Esophagus squamous epithelium (tissue), 5 donors: Measurements from ENCODE around the gene CDC42EP1. TPM values are rescaled to one million over a fixed set of nuclear protein-coding genes. Genes with fewer than 3 reads are reported as not detected.

Experiments
- DNase-seq: peaks from one replicate; lab custom pipeline; 2025; lab: John Stamatoyannopoulos, UW
- H3K27ac ChIP-seq, 4 donors: fragments of 200-600 bp; sonication (generic); one replicate each; pipeline ENCODE4 v1.5.1; 2016 to 2019; ENCODE audit warnings: mild to moderate bottlenecking in 1 of 4
- H3K27me3 ChIP-seq, 4 donors: fragments of 200-600 bp; sonication (generic); 1 replicate in 3 of 4; 2 replicates in 1 of 4; pipeline versions ENCODE4 v1.5.1 to v1.6.0; 2017 to 2021; ENCODE audit warnings: antibody characterized with exemption in 1 of 4
- H3K36me3 ChIP-seq, 3 donors: fragments of 200-600 bp; sonication (generic); one replicate each; pipeline ENCODE4 v1.5.1; 2016 to 2019
- H3K4me1 ChIP-seq, 3 donors: fragments of 200-600 bp; sonication (generic); one replicate each; pipeline ENCODE4 v1.5.1; 2017 to 2019
- H3K4me3 ChIP-seq, 4 donors: fragments of 200-600 bp; sonication (generic); 1 replicate in 3 of 4; 2 replicates in 1 of 4; pipeline ENCODE4 v1.5.1; 2016 to 2019; ENCODE audit warnings: mild to moderate bottlenecking in 2 of 4, moderate library complexity in 1 of 4
- H3K9me3 ChIP-seq, 3 donors: fragments of 200-600 bp; sonication (generic); one replicate each; pipeline ENCODE4 v1.5.1; 2016 to 2019
- CTCF ChIP-seq, 6 experiments: fragments of 450-650 bp in 4 of 6; fragments of 200-600 bp in 2 of 6; sonication (generic) in 2 of 6; IDR thresholded peaks; one replicate each; pipeline ENCODE4 v1.5.1; 2016 to 2019; ENCODE audit warnings: antibody characterized with exemption in 6 of 6, mild to moderate bottlenecking in 4 of 6, moderate library complexity in 4 of 6
- POLR2A ChIP-seq, 4 donors: fragments of 450-650 bp; IDR thresholded peaks; one replicate each; pipeline ENCODE4 v1.6.1; 2017; ENCODE audit warnings: antibody characterized with exemption in 4 of 4, mild to moderate bottlenecking in 4 of 4, moderate library complexity in 3 of 4
- WGBS, 2 donors: methylation state at CpG; one replicate each; pipeline ENCODE4 v1.1.5; 2018; 5-methylcytosine and 5-hydroxymethylcytosine counted together
- intact Hi-C: fragments of 100-400 bp; cut with DNase I; formaldehyde crosslinking; loops from one replicate; pipeline ENCODE4 v1.15.0; 2022
- total RNA-seq, 4 donors: library from RNA; depleted of rRNA; stranded (reverse); fragments of >200 nt; gene quantifications; one replicate each; pipeline ENCODE4 v1.1.0, GENCODE V29; 2016
- donor health status: DM: yes; HTN: yes; CAD: no.

The CDC42EP1 gene
- total RNA-seq, 4 donors from 2014 or later = 40.6 to 89.4 (median 53.8) TPM

DNA sequence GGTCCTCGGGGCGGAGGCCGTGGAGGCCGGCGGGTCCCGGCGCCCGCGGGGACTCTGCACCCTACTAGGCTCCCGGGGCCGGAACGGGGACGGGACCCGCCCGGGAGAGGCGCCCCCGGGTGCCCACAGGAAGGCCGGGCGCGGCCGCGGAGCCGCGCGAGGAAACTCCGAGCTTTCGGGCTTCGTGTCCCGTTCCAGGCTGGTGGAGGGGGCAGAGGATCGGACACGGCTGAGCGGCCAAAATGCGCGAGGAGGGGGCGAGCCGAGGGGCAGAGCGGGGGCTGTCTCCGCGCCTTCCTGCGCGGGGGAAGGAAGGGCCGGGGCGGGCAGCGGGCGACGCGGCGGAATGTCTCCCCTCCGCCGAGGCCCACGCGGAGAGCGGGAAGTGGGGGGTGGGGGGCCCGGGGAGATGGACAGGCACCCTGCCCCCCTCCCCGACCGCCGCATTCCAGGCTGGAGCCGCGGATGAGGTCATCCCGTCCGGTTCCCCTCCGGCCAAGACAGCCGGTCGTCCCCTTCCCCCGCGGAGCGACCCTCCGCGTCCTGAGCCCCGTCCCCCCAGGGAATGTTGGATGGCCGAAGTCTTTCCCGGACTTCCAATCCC is 430 bp downstream of the CDC42EP1 start:
- peaks cover 58 to 76% (median 64%) of the 10 kb centered on the region in 3 donors for H3K4me1 ChIP-seq
- intact Hi-C loops = loop anchor here (5.0 kb wide), 1 partner anchor 47 kb away; the partner anchor contains the start of gene GGA1
- H3K36me3 ChIP-seq = peaks cover 0 to 3% (median under 1%) of the 10 kb centered on the region in 3 donors
- no peak for DNase-seq
- H3K27me3 ChIP-seq = peaks cover 0 to 12% (median 0%) of the 10 kb centered on the region in 4 donors
- H3K9me3 ChIP-seq = no peaks in the 10 kb centered on the region
- TF ChIP-seq CTCF (IDR thresholded peaks at IDR 0.05) (no peak), POLR2A (IDR thresholded peaks at IDR 0.05) (no peak)
- H3K4me3 ChIP-seq = peak overlapping the region; percentile 78 to 92 (median 91)
- peak overlapping the region; percentile 98 to 99 (median 99) for H3K27ac ChIP-seq
- WGBS, 2 donors = no CpG with 5 or more reads among the region's 72 CpGs

GRCh38 chr22:37561212-37562048 is 1.1 kb downstream of the CDC42EP1 start:
- peak overlapping the region; percentile 78 to 92 (median 91) for H3K4me3 ChIP-seq
- no peaks in the 10 kb centered on the region for H3K9me3 ChIP-seq
- peak overlapping the region; percentile 98 to 99 (median 99) for H3K27ac ChIP-seq
- intact Hi-C loops = loop anchor here (5.0 kb wide), 1 partner anchor 46 kb away; the partner anchor contains the start of gene GGA1
- peak; percentile 35 for DNase-seq
- H3K27me3 ChIP-seq = peaks cover 0 to 12% (median 0%) of the 10 kb centered on the region in 4 donors
- peaks cover 65 to 82% (median 70%) of the 10 kb centered on the region in 3 donors for H3K4me1 ChIP-seq
- TF ChIP-seq POLR2A (IDR thresholded peaks at IDR 0.05) (peak in 1 of 4 donors; percentile 67), CTCF (IDR thresholded peaks at IDR 0.05) (peak; percentile 51 to 93 (median 82))
- peaks cover 5 to 10% (median 8%) of the 10 kb centered on the region in 3 donors for H3K36me3 ChIP-seq
- 0% methylated on average over 5 to 11 of the region's 56 CpGs for WGBS, 2 donors

DNA sequence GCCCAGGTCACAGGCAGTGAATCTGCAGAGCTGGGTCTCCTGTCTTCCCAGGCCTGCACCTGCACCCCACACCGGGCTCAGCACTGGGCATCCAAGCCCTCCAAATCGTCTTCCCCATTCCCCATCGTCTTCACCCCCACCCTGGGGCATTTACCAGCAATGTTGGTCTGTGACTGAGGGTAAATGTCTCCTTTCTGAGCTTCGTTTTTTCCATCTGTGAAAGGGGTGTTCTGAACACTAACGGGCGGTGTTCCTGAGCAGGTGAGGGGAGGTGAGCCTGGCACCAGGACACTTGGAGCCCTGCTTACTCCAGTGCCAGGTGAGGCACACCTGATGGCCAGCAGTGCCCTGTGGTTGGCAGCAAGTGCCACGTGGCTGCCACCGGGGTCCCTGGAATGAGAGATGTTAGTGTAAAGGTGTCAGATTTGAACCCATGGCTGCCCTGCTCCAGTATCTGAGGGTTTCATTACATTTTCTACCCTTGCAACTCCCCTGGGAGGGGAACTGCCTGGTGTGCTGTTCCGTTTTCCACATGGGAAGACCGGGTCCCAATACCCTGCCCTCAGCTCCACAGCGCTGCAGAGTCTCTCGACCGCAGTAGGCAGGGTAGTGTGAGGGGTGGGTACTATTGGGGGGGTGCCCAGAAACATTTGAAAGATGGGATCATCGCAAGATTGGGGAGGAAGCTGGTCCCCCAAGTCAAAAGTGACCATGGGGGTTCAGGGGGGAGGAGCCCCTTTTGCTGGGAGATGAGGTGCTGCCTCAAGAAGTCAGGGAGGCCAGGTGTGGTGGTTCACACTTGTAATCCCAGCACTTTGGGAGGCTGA is 2.0 kb downstream of the CDC42EP1 start:
- Histone ChIP-seq H3K4me3 (peak overlapping the region; percentile 78 to 92 (median 91)), H3K27ac (peak overlapping the region; percentile 98 to 99 (median 99)), H3K36me3 (peaks cover 11 to 18% (median 12%) of the 10 kb centered on the region in 3 donors), H3K27me3 (peaks cover 0 to 12% (median 0%) of the 10 kb centered on the region in 4 donors), H3K9me3 (no peaks in the 10 kb centered on the region), H3K4me1 (peaks cover 66 to 82% (median 70%) of the 10 kb centered on the region in 3 donors)
- intact Hi-C loops = loop anchor here (5.0 kb wide), 1 partner anchor 45 kb away; the partner anchor contains the start of gene GGA1
- no peak for TF ChIP-seq POLR2A (IDR thresholded peaks at IDR 0.05)
- DNase-seq = no peak
- 63% methylated on average over 3 to 11 of the region's 14 CpGs for WGBS, 2 donors

DNA sequence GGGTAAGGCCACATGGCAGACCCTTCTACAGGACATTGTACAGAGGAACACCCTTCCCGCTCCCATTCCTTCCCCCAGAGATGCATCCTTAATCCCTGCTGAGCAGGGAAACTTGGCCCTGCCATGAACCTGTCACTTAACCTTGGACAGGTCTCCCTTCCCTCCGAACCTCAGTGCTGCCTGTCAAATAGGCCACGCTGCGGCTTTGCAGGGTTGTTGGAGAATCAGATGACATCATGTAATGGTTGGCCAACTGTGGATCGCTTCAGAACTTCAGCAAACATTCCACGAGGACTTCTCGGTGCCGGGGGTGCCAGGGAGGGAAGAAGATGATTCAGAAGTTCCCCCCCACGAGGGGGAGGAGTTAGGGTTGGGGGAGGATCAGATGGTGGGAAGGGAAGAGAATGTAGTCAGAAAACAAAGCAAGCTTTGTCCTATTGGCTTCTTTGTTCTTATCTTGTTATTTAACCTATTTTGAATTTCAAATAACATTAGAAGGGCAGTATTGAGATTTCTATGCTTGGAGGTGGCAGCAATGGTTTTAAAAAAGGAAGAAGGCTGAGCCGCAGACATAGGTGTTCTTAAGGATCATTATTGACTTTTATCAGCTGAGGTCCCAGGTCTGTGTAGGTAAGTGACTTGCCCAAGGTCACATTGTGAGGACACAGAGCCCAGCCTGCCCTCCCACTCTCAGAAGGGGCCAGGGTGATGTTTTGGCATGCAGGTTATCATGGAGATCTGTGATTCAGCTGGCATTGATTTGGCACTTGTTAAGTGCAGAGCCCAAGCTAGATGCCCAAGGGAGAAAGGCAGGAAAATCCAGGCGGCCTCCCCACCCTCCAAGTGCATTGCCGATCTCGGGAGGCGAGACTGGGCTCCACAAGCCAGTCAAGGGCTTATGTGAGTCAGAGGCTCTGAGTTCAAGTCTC is 3.1 kb downstream of the CDC42EP1 start:
- Histone ChIP-seq H3K4me1 (peaks cover 68 to 86% (median 74%) of the 10 kb centered on the region in 3 donors), H3K27ac (peak overlapping the region; percentile 98 to 99 (median 99)), H3K9me3 (no peaks in the 10 kb centered on the region), H3K4me3 (peak overlapping the region in 3 of 4 donors; percentile 10 to 92 (median 78)), H3K36me3 (peaks cover 17 to 29% (median 19%) of the 10 kb centered on the region in 3 donors), H3K27me3 (peaks cover 0 to 12% (median 0%) of the 10 kb centered on the region in 4 donors)
- DNase-seq = no peak
- TF ChIP-seq POLR2A (IDR thresholded peaks at IDR 0.05) (no peak), CTCF (IDR thresholded peaks at IDR 0.05) (no peak)
- intact Hi-C loops = loop anchor here (5.0 kb wide), 1 partner anchor 44 kb away; the partner anchor contains the start of gene GGA1
- WGBS, 2 donors = 20 to 28% methylated on average over 8 to 10 of the region's 14 CpGs
